ENCODE measurements around the gene PDGFB. TPM values are rescaled to one million over a fixed set of nuclear protein-coding genes. Genes with fewer than 3 reads are reported as not detected.

Gene PDGFB
- total RNA-seq, 1 experiment from 2014 or later, result 8.3 TPM

- Histone ChIP-seq H3K27me3 (replicated peaks; ENCODE audit: control insufficient read depth, insufficient read depth, low read length) (no peaks in the 10 kb centered on the region), H3K36me3 (ENCODE audit: control insufficient read depth, insufficient read depth, low read length) (no peaks in the 10 kb centered on the region), H3K4me3 (ENCODE audit: low read depth, low read length) (no peak overlapping the region), H3K9me3 (no peaks in the 10 kb centered on the region; the same call in 1 of the 2 replicates), H3K4me1 (no peaks in the 10 kb centered on the region)
- CTCF ChIA-PET, result no interaction called here
- BruUV-seq (replicated peaks), result no TSS peak
- POLR2A ChIA-PET, result no interaction called here
- TF ChIP-seq CTCF (IDR thresholded peaks at IDR 0.05; ENCODE audit: insufficient read depth in 1 of 2, low read depth in 1 of 2, low read length in 1 of 2, severe bottlenecking in 1 of 2, unreplicated experiment in 1 of 2), result no peak
- H3K4me3 Mint-ChIP-seq (ENCODE audit: unreplicated experiment), result no peak overlapping the region
- no peaks in the 10 kb centered on the region for H3K27me3 Mint-ChIP-seq (ENCODE audit: insufficient read depth, unreplicated experiment)
- no peak for DNase-seq
- no peaks in the 10 kb centered on the region for H3K36me3 Mint-ChIP-seq (ENCODE audit: insufficient read depth, unreplicated experiment)
- H3K27ac Mint-ChIP-seq (ENCODE audit: unreplicated experiment), result no peak overlapping the region
- no peaks in the 10 kb centered on the region for H3K4me1 Mint-ChIP-seq (ENCODE audit: low read depth, unreplicated experiment)
- intact Hi-C loops (cut with micrococcal nuclease; ENCODE audit: unreplicated experiment), result no loop called here
- H3K9me3 Mint-ChIP-seq (ENCODE audit: unreplicated experiment), result peaks cover 28% of the 10 kb centered on the region
These were observed 47.2 kb downstream of the PDGFB start for GRCh38 chr22:39197578-39197977.

- H3K36me3 ChIP-seq (ENCODE audit: control insufficient read depth, insufficient read depth, low read length), result no peaks in the 10 kb centered on the region
- BruUV-seq (replicated peaks), result no TSS peak
- Mint-ChIP-seq H3K4me1 (ENCODE audit: low read depth, unreplicated experiment) (no peaks in the 10 kb centered on the region), H3K4me3 (ENCODE audit: unreplicated experiment) (no peak overlapping the region), H3K9me3 (ENCODE audit: unreplicated experiment) (peaks cover 16% of the 10 kb centered on the region), H3K36me3 (ENCODE audit: insufficient read depth, unreplicated experiment) (no peaks in the 10 kb centered on the region), H3K27me3 (ENCODE audit: insufficient read depth, unreplicated experiment) (no peaks in the 10 kb centered on the region), H3K27ac (ENCODE audit: unreplicated experiment) (no peak overlapping the region)
- ChIA-PET POLR2A (no interaction called here), CTCF (no interaction called here)
- no peak for TF ChIP-seq CTCF (IDR thresholded peaks at IDR 0.05; ENCODE audit: insufficient read depth in 1 of 2, low read depth in 1 of 2, low read length in 1 of 2, severe bottlenecking in 1 of 2, unreplicated experiment in 1 of 2)
- H3K4me1 ChIP-seq, result no peaks in the 10 kb centered on the region
- intact Hi-C loops (cut with micrococcal nuclease; ENCODE audit: unreplicated experiment), result no loop called here
- no peak for DNase-seq
- H3K9me3 ChIP-seq, result no peaks in the 10 kb centered on the region; the same call in 1 of the 2 replicates
- no peaks in the 10 kb centered on the region for H3K27me3 ChIP-seq (replicated peaks; ENCODE audit: control insufficient read depth, insufficient read depth, low read length)
- H3K4me3 ChIP-seq (ENCODE audit: low read depth, low read length), result no peak overlapping the region
These were observed 50.7 kb downstream of the PDGFB start for GRCh38 chr22:39194098-39194497.

- Mint-ChIP-seq H3K9me3 (ENCODE audit: unreplicated experiment) (peaks cover 2% of the 10 kb centered on the region), H3K4me1 (ENCODE audit: low read depth, unreplicated experiment) (no peaks in the 10 kb centered on the region), H3K36me3 (ENCODE audit: insufficient read depth, unreplicated experiment) (no peaks in the 10 kb centered on the region), H3K27ac (ENCODE audit: unreplicated experiment) (no peak overlapping the region), H3K4me3 (ENCODE audit: unreplicated experiment) (no peak overlapping the region), H3K27me3 (ENCODE audit: insufficient read depth, unreplicated experiment) (no peaks in the 10 kb centered on the region)
- Histone ChIP-seq H3K4me1 (no peaks in the 10 kb centered on the region), H3K4me3 (ENCODE audit: low read depth, low read length) (no peak overlapping the region), H3K36me3 (ENCODE audit: control insufficient read depth, insufficient read depth, low read length) (no peaks in the 10 kb centered on the region), H3K9me3 (no peaks in the 10 kb centered on the region; the same call in 1 of the 2 replicates), H3K27me3 (replicated peaks; ENCODE audit: control insufficient read depth, insufficient read depth, low read length) (no peaks in the 10 kb centered on the region)
- intact Hi-C loops (cut with micrococcal nuclease; ENCODE audit: unreplicated experiment), result no loop called here
- POLR2A ChIA-PET, result no interaction called here
- no peak for DNase-seq
- CTCF ChIA-PET, result no interaction called here
- BruUV-seq (replicated peaks), result no TSS peak
- TF ChIP-seq CTCF (IDR thresholded peaks at IDR 0.05; ENCODE audit: insufficient read depth in 1 of 2, low read depth in 1 of 2, low read length in 1 of 2, severe bottlenecking in 1 of 2, unreplicated experiment in 1 of 2), result no peak
These were observed 56.0 kb downstream of the PDGFB start for GRCh38 chr22:39188809-39189208.

Data from Caco-2 (cell line).